Activated naive CD8-positive, alpha-beta T cell treated with anti-CD3 and anti-CD28 coated beads, Interleukin-2, amount 10 ng/mL, durations not matched to agents 7 days and 5 days (primary cell): Measurements from ENCODE around the gene PSMC3. TPM values are rescaled to one million over a fixed set of nuclear protein-coding genes. Genes with fewer than 3 reads are reported as not detected.
A peak's percentile ranks its signal among the peaks of the same experiment; 100 is the strongest.
"Not testable (repeated sequence)": the region's sequence is repeated elsewhere in the genome, so short reads cannot be mapped to it uniquely, and the experiment has no call there.

ENCODE experiments used
- ATAC-seq: fragments of 150-1000 bp; cut with Tn5 transposase; one replicate; pipeline ENCODE4 v1.10.0; 2021; ENCODE audit warnings: low read depth, moderate library complexity
- POLR2A ChIA-PET: fragments of 350-600 bp; sonication (Branson Sonifier 250); formaldehyde crosslinking; loops from one replicate; lab custom pipeline; 2021; ENCODE audit warnings: antibody characterized with exemption; lab: Charles Lee
- DNase-seq: peaks from one replicate; pipeline ENCODE4 v3.0.0; 2021
- H3K27ac Mint-ChIP-seq: one replicate; pipeline ENCODE4 v1.8.0; 2022; ENCODE audit warnings: mild to moderate bottlenecking, mixed read lengths
- H3K27me3 Mint-ChIP-seq: one replicate; pipeline ENCODE4 v1.8.0; 2022; ENCODE audit warnings: mild to moderate bottlenecking, moderate library complexity, mixed read lengths
- H3K36me3 Mint-ChIP-seq: one replicate; pipeline ENCODE4 v1.8.0; 2021; ENCODE audit warnings: mild to moderate bottlenecking, mixed read lengths
- H3K4me1 Mint-ChIP-seq: one replicate; pipeline ENCODE4 v1.8.0; 2021; ENCODE audit warnings: mixed read lengths
- H3K4me3 Mint-ChIP-seq: one replicate; pipeline ENCODE4 v1.8.0; 2022; ENCODE audit warnings: mild to moderate bottlenecking, moderate library complexity, mixed read lengths
- H3K9me3 Mint-ChIP-seq: one replicate; pipeline ENCODE4 v1.8.0; 2021; ENCODE audit warnings: mixed read lengths
- total RNA-seq, 2 experiments: library from RNA; stranded (reverse); gene quantifications; one replicate each; pipeline ENCODE4 v1.2.3, GENCODE V29; 2021

PSMC3 gene
- 100 to 1,000 TPM; 113 to 115 TPM for total RNA-seq

GRCh38 chr11:47426062-47426956 is at the start of gene PSMC3:
Gene PSMC3 (minus strand): TSS chr11:47426439. CDS start chr11:47426279, 160 bp downstream.
- Mint-ChIP-seq H3K4me1 (peaks cover 18% of the 10 kb centered on the region), H3K9me3 (no peaks in the 10 kb centered on the region), H3K27ac (peak within 1 kb of the TSS; percentile 99), H3K4me3 (peak within 1 kb of the TSS; percentile 100), H3K36me3 (peaks cover 16% of the 10 kb centered on the region), H3K27me3 (no peaks in the 10 kb centered on the region)
- ATAC-seq (peak; percentile 94), DNase-seq (peak; percentile 99)
- POLR2A ChIA-PET, result interaction anchor here (0.7 to 3.9 kb wide), 11 partner anchors 9 to 211 kb away, joined by 3 to 22 read pairs (median 4); partner anchors contain the start of genes ACP2 and DDB2

- Mint-ChIP-seq H3K27me3 (no peaks in the 10 kb centered on the region), H3K9me3 (no peaks in the 10 kb centered on the region), H3K27ac (no peak overlapping the region), H3K36me3 (peaks cover 27% of the 10 kb centered on the region), H3K4me3 (no peak overlapping the region), H3K4me1 (peaks cover 1% of the 10 kb centered on the region)
- ATAC-seq (no peak), DNase-seq (no peak)
- POLR2A ChIA-PET, result no interaction called here
Measured at GRCh38 chr11:47470671-47471070, 44.4 kb upstream of the PSMC3 start.

GRCh38 chr11:47469361-47470179 is 43.3 kb upstream of the PSMC3 start:
- POLR2A ChIA-PET, result interaction anchor here (0.6 kb wide), 2 partner anchors 131 to 145 kb away, joined by 3 to 4 read pairs; no protein-coding TSS in a partner anchor
- no peaks in the 10 kb centered on the region for H3K27me3 Mint-ChIP-seq
- H3K4me1 Mint-ChIP-seq, result peaks cover 1% of the 10 kb centered on the region
- no peaks in the 10 kb centered on the region for H3K9me3 Mint-ChIP-seq
- H3K36me3 Mint-ChIP-seq, result peaks cover 23% of the 10 kb centered on the region
- no peak overlapping the region for H3K4me3 Mint-ChIP-seq
- ATAC-seq (no peak), DNase-seq (no peak)
- H3K27ac Mint-ChIP-seq, result no peak overlapping the region

GRCh38 chr11:47468598-47469214 is 42.5 kb upstream of the PSMC3 start:
- Mint-ChIP-seq H3K4me3 (no peak overlapping the region), H3K27ac (peak overlapping the region; percentile 1), H3K9me3 (no peaks in the 10 kb centered on the region), H3K4me1 (peaks cover 1% of the 10 kb centered on the region), H3K36me3 (peaks cover 19% of the 10 kb centered on the region), H3K27me3 (no peaks in the 10 kb centered on the region)
- ATAC-seq, result no peak
- no peak for DNase-seq
- POLR2A ChIA-PET, result interaction anchor here (0.6 kb wide), 1 partner anchor 132 kb away, joined by 3 read pairs; no protein-coding TSS in a partner anchor

GRCh38 chr11:47467357-47467756 is 41.1 kb upstream of the PSMC3 start:
- H3K27ac Mint-ChIP-seq, result no peak overlapping the region
- H3K9me3 Mint-ChIP-seq, result no peaks in the 10 kb centered on the region
- H3K4me1 Mint-ChIP-seq, result peaks cover 1% of the 10 kb centered on the region
- POLR2A ChIA-PET, result no interaction called here
- ATAC-seq (no peak), DNase-seq (no peak)
- no peak overlapping the region for H3K4me3 Mint-ChIP-seq
- peaks cover 15% of the 10 kb centered on the region for H3K36me3 Mint-ChIP-seq
- no peaks in the 10 kb centered on the region for H3K27me3 Mint-ChIP-seq

GRCh38 chr11:47466701-47467250 is 40.5 kb upstream of the PSMC3 start:
- Mint-ChIP-seq H3K27ac (no peak overlapping the region), H3K4me1 (peaks cover 1% of the 10 kb centered on the region), H3K9me3 (no peaks in the 10 kb centered on the region), H3K4me3 (no peak overlapping the region), H3K36me3 (peaks cover 15% of the 10 kb centered on the region), H3K27me3 (no peaks in the 10 kb centered on the region)
- ATAC-seq (no peak), DNase-seq (no peak)
- POLR2A ChIA-PET, result no interaction called here

- POLR2A ChIA-PET, result no interaction called here
Measured at GRCh38 chr11:47466201-47466600, 40.0 kb upstream of the PSMC3 start.

GRCh38 chr11:47464483-47464882 is 38.2 kb upstream of the PSMC3 start:
- H3K4me1 Mint-ChIP-seq, result no peaks in the 10 kb centered on the region
- ATAC-seq (no peak), DNase-seq (no peak)
- no peaks in the 10 kb centered on the region for H3K27me3 Mint-ChIP-seq
- H3K4me3 Mint-ChIP-seq, result no peak overlapping the region
- peaks cover 12% of the 10 kb centered on the region for H3K36me3 Mint-ChIP-seq
- POLR2A ChIA-PET, result no interaction called here
- peak overlapping the region; percentile 12 for H3K27ac Mint-ChIP-seq
- no peaks in the 10 kb centered on the region for H3K9me3 Mint-ChIP-seq

More at GRCh38 chr11:47466201-47466600, 40.0 kb upstream of the PSMC3 start:
- Mint-ChIP-seq H3K27me3 (no peaks in the 10 kb centered on the region), H3K4me3 (no peak overlapping the region), H3K36me3 (peaks cover 15% of the 10 kb centered on the region), H3K27ac (no peak overlapping the region), H3K4me1 (peaks cover 1% of the 10 kb centered on the region), H3K9me3 (no peaks in the 10 kb centered on the region)
- DNase-seq, result no peak
- no peak for ATAC-seq

- no peaks in the 10 kb centered on the region for H3K9me3 Mint-ChIP-seq
- no peaks in the 10 kb centered on the region for H3K27me3 Mint-ChIP-seq
- no peak overlapping the region for H3K4me3 Mint-ChIP-seq
- no peaks in the 10 kb centered on the region for H3K4me1 Mint-ChIP-seq
- no peak for ATAC-seq
- H3K27ac Mint-ChIP-seq, result no peak overlapping the region
- H3K36me3 Mint-ChIP-seq, result no peaks in the 10 kb centered on the region
- no peak for DNase-seq
- POLR2A ChIA-PET, result no interaction called here
Measured at GRCh38 chr11:47461876-47462275, 35.6 kb upstream of the PSMC3 start.

- POLR2A ChIA-PET, result no interaction called here
- ATAC-seq, result no peak
- Mint-ChIP-seq H3K4me3 (no peak overlapping the region), H3K9me3 (no peaks in the 10 kb centered on the region), H3K27me3 (no peaks in the 10 kb centered on the region), H3K27ac (no peak overlapping the region), H3K36me3 (no peaks in the 10 kb centered on the region), H3K4me1 (no peaks in the 10 kb centered on the region)
- no peak for DNase-seq
Measured at GRCh38 chr11:47460571-47461235, 34.5 kb upstream of the PSMC3 start.

- not testable (repeated sequence) for H3K4me1 Mint-ChIP-seq
Measured at GRCh38 chr11:47454258-47454671, 28.0 kb upstream of the PSMC3 start.

GRCh38 chr11:47453365-47453764 is 27.1 kb upstream of the PSMC3 start:
- Mint-ChIP-seq H3K4me1 (peaks cover 2% of the 10 kb centered on the region), H3K27ac (no peak overlapping the region), H3K27me3 (no peaks in the 10 kb centered on the region), H3K36me3 (no peaks in the 10 kb centered on the region), H3K4me3 (no peak overlapping the region), H3K9me3 (no peaks in the 10 kb centered on the region)
- POLR2A ChIA-PET, result interaction anchor here (0.6 to 1.3 kb wide), 3 partner anchors 12 to 238 kb away, joined by 3 to 4 read pairs (median 4); partner anchors contain the start of gene DDB2
- DNase-seq (no peak), ATAC-seq (no peak)

More at GRCh38 chr11:47454258-47454671, 28.0 kb upstream of the PSMC3 start:
- H3K4me3 Mint-ChIP-seq, H3K27me3 Mint-ChIP-seq, H3K27ac Mint-ChIP-seq, H3K9me3 Mint-ChIP-seq, H3K36me3 Mint-ChIP-seq: not testable (repeated sequence)
- POLR2A ChIA-PET, result interaction anchor here (0.6 to 1.3 kb wide), 6 partner anchors 34 to 239 kb away, joined by 3 to 5 read pairs (median 4); partner anchors contain the start of gene DDB2
- ATAC-seq (peak; percentile 98), DNase-seq (peak; percentile 50)
